Stimulated activated CD4-positive, alpha-beta T cell treated with anti-CD3 and anti-CD28 coated beads, Interleukin-4, amount 100 ng/mL, for 1 hour (primary cell): ENCODE results near the gene MAPT.
"Not testable (repeated sequence)": the region's sequence is repeated elsewhere in the genome, so short reads cannot be mapped to it uniquely, and the experiment has no call there.

Experiments used
- DNase-seq: peaks from one replicate; pipeline ENCODE4 v3.0.0-alpha.2; 2020

MAPT gene

GRCh38 chr17:45902892-45903346 lies 8.6 kb downstream of the MAPT start:
- DNase-seq: no peak

DNA sequence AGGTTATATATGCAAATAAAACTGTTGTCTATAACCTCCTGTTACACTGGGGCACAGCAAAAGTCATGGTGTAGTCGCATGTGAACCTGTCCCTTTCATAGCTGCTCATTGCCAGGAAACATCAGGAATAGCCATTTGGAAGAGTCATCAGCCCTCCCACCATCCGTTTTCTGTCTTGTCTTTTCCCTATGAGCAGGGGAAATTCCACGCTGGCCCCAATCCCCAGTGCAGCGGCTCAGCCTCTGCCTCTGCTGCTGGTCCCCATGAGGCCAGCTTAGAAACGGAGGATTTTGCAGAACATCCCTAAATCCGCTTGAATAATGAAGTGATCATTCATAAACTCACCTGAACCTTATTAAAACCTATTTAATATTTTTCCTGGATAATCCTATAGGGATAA lies 10.5 kb downstream of the MAPT start:
- no peak for DNase-seq

DNA sequence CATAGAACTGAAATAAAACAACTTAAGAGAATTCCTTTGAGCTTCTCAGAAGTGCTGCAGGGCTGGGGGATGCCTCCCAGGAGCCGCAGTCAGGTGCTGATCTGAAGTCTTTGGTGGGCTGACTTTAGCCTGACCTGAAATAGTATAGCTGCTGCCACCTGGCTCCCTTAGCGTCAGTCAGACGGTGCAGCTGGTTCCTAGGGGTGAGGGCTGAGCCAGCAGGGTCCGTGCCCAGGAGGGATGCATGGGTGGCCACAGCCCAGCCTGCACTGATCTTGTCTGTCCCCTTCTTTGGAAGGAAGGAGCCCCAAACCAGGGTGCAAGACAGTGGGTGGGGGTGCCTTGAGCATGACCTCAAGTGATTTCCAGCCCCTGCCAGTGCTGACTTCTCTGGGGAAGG lies 11.5 kb downstream of the MAPT start:
- DNase-seq: no peak

DNA sequence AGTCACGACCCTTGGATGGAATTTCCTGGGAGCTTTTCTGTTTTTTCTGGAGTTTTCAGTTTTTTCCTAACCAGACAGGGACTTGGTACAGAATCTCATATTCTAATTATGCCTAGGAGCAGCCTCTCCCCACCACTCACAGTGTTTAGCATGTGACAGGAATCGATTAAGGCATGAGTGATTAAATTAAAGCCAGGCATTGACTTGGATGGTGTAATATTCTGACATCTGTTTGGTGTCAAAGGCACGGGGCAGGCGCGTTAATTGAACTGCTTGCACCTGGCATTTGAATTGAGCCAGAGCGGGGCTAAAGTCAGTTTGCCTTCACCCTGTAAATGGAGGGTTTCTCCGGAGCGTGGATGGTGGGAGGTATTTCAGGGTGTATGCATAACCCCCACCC lies 11.9 kb downstream of the MAPT start:
- no peak for DNase-seq

DNA sequence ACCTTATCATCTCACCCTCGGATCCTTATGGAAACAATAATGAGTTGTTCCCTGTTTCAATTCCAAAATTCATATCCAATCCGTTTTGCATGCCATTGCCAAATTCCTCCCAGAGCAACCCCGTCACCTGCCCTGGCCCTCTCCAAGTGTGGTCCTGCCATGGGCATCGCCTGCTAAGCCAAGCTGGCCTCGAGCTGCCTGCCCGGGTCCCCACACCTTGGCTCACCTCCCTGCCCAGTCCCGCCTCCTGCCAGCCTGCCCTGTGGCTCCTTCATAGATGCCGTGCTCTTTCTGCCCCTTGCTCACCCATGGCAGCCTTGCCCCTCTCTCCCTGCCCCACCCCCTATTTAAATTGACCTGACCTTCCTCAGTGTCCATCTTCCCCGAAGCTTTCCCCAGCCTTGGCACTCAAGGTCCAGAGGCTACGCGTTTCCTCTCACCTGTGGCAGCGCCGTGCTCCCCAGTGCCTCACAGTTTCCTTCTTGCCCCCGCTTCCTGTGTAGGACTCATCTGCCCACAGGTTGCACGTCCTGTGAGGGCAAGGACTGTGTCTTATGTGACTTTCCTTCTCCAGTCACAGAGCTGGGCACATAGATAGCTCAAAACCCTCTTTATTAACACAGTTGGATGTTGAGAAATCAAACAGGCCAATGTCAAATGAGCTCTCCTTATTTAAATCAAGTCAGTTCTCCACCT lies 12.7 kb downstream of the MAPT start:
- peak; percentile 28 for DNase-seq

DNA sequence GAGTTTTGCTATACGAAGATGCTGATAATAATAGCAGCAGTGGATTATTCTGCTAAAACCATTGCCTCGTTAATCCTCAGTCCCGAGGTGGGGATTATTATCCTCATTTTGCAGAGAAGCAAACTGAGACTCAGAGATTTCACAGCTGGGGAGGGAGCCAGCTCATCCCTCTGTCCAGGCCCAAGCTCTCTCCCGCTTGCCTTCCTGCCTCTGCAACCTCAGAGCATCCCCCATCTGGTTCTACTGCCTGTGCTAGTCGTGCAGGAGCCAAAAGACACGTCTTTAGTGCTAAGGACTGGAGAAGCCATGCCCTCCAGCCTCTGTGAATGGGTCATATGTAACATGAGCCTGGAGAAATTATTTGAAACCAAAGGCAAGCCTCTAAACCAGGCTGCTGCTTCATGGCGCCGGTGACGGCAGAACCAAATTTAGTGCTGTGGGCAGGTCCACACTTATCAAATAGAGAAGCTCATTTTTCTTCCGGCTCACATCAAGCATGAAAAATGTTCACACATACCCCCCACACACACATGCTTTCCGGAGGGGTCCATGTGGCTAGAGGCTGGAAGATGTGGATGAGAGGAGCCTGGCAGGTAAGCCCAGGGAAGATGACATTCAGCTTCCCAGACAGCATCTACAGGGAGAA lies 13.5 kb downstream of the MAPT start:
- no peak for DNase-seq

DNA sequence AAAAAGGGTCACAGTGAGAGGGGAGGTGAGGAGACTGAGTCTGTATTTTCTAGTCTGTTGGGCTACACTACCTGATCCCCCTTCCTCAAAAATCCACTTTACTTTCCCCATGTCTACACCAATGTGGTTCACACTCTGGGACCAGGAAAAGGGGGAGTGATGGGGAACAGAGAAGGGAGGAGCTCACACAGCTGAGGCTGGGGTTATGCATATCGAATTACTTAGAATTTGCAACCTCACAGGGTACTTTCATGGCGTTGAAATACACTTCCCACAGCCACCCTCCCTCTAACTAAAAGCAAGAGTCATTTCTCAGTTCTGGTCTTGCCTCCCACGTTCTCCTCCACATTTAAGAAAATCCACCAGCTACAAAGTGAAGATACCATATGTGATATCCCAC lies 14.1 kb downstream of the MAPT start:
- DNase-seq: no peak

GRCh38 chr17:45908935-45909334 lies 14.6 kb downstream of the MAPT start:
- no peak for DNase-seq

- no peak for DNase-seq
Measured at GRCh38 chr17:45910667-45911066, 16.3 kb downstream of the MAPT start.

GRCh38 chr17:45912319-45912718 lies 18.0 kb downstream of the MAPT start:
- DNase-seq: no peak

DNA sequence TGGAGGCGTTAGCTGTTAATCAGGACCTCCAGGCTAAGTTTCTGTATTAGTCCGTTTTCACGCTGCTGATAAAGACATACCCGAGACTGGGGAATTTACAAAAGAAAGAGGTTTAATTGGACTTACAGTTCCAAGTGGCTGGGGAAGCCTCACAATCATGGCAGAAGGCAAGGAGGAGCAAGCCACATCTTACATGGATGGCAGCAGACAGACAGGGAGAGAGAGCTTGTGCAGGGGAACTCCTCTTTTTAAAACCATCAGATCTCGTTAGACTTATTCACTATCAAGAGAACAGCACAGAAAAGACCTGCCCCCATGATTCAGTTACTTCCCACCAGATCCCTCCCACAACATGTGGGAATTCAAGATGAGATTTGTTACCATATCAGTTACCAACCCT lies 18.7 kb downstream of the MAPT start:
- DNase-seq: not testable (repeated sequence)

DNA sequence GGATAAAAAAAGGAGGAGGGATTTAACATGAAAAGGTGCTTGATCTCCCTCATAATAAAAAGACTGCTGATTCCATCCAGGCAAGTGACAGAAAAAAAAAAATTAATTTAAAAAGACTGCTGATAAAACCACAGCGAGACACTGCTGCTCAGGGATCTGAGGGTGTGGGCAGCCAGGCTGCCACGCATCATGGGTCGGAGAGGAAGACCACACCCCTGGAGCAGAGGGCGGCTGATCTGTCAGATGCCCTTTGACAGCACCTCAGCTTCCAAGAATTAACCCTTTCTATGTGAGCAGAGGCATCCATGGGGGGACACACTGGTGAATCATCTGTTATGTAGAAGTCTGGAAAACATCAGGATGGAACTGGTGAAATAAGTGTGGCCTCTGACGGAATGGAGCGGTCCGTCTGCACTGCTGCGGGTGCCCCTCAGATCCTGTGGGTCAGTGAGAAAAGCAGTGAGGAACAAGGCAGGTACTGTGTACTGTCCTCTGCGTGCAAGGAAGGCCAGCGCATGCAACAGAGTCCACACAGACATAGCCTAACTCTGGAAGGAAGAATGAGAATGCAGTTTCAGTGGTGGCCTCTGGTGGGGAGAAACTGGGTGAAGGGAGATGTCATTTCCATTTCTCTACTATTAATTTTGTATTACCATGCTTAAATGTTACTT lies 19.8 kb downstream of the MAPT start:
- DNase-seq: no peak

GRCh38 chr17:45915263-45915662 lies 20.9 kb downstream of the MAPT start:
- no peak for DNase-seq

- no peak for DNase-seq
Measured at GRCh38 chr17:45917081-45917480, 22.7 kb downstream of the MAPT start.

DNA sequence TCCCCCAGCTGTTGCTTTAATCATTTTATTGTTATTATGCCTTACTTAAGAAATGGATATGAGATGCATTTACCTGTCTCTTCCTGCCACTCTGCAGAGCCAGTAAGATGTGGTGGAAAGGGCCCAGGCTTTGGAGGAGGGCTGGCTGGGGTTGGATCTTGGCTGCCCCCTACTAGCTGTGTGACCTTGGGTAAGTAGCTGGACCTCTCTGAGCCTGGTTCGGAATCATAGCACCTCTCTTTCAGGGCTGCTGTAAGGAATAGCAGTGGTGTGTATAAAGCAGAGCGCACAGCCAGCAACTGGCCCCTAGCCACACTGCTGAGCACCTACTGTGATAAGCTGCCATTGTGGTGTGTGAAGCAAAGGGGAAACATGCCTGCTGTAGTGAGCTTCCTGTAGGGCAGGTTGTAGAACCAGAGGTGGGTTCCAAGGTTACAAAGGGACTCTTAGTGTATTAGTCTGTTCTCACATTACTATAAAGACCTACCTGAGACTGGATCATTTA lies 23.9 kb downstream of the MAPT start:
- no peak for DNase-seq

DNA sequence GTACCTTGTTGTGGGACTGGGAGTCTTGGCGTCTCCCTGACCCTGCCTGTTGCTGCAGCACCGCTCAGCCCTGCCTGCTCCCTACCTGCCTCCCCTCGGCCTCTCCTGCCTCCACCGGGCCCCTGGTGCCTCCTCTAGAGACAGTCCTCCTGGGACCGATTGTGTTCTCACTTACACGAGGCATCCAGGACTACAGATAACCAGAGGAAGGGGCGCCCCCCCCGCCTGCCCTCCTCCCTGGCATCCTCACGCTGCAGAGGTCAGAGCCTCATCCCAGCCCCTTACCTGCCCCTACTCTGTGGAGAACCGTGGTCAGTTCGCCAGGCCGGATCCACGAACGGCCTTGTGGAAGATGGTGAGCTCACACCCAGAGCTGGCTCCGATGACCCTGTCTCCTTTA lies 24.8 kb downstream of the MAPT start:
- DNase-seq: no peak

- no peak for DNase-seq
Measured at GRCh38 chr17:45920083-45920482, 25.7 kb downstream of the MAPT start.

DNA sequence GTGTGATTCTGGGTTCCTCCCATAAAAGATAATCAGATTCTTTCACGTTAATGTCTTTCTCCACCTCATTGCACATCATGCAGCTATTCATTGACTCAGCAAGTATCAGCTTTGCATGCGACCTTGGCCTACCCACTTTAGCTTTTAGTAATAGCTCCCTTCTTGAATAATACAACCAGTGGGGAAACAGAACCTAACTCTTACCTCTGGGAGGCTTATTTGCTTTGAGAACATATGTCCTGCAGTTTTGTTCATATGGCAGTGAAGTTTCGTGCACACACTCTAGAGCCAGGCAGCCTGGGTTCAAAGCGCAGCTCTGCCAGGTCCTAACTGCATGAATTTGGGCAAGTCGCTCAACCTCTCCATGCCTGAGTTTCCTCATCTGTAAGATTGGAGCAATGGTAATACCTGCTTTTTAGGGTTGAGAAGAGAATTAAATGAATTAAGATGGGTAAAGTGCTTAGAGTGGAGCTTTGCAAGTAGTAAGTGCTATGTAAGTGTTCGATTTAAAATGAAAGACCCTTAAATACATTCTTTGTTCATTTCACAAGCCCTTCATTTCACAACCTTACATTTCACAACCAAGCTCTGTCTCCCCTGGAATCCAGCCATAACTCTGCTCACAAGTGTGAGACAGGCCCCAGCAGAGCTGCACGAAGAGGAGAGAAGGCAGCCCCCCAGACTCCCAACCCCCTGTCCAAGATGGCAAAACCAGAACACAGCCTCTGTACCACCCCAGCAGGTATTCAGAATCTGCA lies 29.3 kb downstream of the MAPT start:
- no peak for DNase-seq

DNA sequence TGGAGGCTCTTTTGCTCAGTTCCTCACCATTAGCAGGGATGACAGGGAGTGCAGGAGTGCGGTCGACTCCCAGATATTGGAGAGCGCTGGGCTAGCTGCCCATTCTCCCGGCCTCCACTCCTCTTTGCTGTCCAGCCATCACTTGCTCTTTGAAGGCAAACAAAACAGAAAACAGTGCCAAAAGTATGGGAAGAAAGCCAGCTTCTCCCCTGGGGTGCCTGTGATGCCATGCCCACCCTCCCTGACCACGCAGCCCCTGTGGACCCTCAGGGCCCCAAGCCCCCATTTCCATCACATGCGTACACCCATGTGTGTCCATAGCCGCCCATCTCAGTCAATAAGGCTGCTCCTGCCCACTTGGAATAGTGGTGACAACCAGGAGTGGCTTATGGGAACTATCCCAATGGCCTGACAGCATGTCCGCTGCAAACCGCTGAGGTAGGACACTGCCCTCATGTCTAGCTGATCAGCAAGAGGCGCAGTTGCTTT lies 30.0 kb downstream of the MAPT start:
- DNase-seq: no peak

GRCh38 chr17:45925311-45925710 lies 31.0 kb downstream of the MAPT start:
- DNase-seq: no peak

GRCh38 chr17:45927247-45927646 lies 32.9 kb downstream of the MAPT start:
- DNase-seq: no peak

DNA sequence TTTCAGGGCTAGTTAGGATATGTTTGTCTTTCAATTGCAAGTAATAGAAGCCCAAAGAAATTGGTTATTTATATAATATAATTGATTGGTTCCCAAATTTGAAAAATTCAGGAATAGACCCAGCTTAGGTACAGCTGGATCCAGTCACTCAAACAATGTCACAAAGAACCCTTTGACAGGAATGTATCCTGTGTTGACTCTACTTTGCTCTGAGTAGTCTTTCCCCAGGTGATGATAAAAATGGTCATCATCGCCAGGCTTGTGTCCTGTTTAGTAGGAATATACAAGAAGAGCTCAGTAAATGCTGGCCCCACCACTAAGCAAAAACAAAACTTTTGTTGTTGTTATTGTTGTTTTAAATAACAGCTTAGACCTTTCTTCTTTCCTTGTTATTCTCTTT lies 35.0 kb downstream of the MAPT start:
- DNase-seq: no peak

DNA sequence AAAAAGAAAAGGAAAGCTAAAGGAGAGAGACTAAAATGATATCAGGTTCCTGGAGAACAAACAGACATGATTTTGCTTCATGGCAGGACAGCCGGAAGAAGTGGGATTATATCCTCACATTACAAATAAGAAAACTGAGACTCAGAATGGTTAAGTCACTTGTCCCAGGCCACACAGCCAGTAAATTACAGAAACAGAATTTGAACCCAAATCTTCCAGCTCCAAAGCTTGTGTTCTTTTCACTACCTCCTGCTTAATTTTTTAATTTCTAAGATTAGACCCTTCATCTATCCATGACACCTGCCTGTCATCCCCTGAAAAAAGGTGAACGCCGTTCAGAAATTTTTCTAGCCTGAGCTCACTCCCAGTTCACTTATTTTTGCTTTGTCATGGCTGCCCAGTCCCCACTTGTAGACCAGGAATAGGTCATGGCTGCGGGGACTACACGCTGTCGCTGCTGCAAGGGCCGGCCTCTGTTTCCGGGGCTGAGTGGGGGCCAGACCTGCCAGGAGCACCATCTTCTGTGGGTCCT lies 36.1 kb downstream of the MAPT start:
- DNase-seq: no peak
